ENCODE data around the gene HIP1R. TPM values are rescaled to one million over a fixed set of nuclear protein-coding genes. Genes with fewer than 3 reads are reported as not detected.

The HIP1R gene
- total RNA-seq, 1 donor from 2014 or later = 66.0 TPM

DNA sequence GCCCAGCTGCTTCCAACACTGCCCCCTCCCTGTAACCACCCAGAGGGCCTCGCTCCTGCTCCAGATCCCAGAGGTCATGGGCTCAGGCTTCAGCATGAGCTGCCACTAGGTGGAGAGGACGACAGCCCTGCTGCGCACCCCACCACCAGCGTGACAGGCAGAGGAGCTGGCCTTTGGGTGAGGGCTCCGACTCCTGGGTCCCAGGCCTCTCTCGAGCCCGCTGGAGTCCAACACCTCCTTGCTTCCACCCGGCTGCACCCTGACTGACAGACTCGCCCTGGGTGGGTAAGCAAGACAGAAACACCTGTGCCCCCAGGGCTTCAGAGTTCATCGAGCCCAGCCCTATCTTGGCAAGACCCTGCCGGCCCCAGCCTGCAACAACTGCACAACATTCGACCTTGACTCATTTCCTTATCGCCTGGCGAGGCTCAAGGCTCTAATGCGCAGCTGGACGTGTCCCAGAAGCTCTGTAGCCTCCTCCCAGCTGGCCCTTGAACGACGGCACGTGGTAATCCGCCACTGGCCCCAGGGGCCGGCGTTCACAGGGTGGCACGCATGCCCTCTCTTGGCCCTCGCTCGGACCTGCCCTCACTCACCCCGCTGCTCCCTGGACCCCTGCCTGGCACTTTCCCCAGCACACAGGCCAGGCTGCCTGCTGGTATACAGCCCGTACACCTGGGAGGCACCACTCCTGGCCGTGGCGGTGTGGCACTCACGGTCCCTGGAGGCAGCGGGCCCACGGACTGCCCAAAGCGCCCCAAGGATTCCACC, 32.6 kb downstream of the HIP1R start:
- DNase-seq (ENCODE audit: extremely low spot score in 2 of 2) = no peak
- Histone ChIP-seq H3K36me3 (peaks cover 0 to 44% of the 10 kb centered on the region in 2 donors), H3K4me1 (peaks cover 58% of the 10 kb centered on the region), H3K27me3 (no peaks in the 10 kb centered on the region), H3K9me3 (no peaks in the 10 kb centered on the region), H3K27ac (peak overlapping the region; percentile 57), H3K4me3 (no peak overlapping the region)
- intact Hi-C loops (cut with DNase I) = no loop called here
- TF ChIP-seq POLR2A (IDR thresholded peaks at IDR 0.05) (no peak), POLR2AphosphoS5 (IDR thresholded peaks at IDR 0.05; ENCODE audit: insufficient read depth in 1 of 2, low read depth in 1 of 2) (peak; percentile 49 to 53)

DNA sequence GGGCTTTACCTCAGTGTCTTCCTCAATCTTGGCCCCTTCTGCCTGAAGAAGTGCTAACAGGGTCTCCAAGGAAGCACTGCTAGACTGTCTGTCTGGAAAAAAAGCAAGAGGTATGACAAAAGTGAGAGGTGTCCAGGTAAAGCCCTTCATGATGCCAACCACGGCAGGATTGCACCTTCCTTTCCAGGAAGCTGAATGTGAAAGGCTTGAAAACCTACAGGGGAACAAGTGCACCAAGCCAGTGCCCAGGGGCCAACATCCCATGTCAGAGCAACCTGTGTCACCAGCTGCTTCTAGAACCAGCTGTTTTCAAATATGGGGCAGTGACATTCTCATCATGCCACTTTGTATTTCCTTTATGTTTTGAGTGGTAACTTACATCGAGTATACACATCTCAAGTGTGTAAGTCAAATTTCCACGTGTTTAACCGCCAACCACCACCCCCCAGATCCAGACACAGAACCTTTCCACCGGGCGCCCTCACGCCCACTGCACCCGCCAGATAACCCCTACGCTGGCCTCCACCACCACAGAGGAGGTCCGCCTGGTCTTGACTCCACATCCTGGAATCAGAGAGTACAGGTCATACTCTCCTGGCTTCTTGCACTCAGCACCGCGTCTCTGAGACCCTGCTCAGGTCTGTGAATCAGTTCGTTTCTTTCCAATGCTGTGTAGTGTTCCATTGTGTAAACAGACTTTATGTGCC, 33.4 kb downstream of the HIP1R start:
- H3K4me3 ChIP-seq = no peak overlapping the region
- peaks cover 58% of the 10 kb centered on the region for H3K4me1 ChIP-seq
- intact Hi-C loops (cut with DNase I) = no loop called here
- no peak for DNase-seq (ENCODE audit: extremely low spot score in 2 of 2)
- no peaks in the 10 kb centered on the region for H3K9me3 ChIP-seq
- H3K36me3 ChIP-seq = peaks cover 0 to 44% of the 10 kb centered on the region in 2 donors
- peak overlapping the region; percentile 57 for H3K27ac ChIP-seq
- no peaks in the 10 kb centered on the region for H3K27me3 ChIP-seq
- TF ChIP-seq POLR2AphosphoS5 (IDR thresholded peaks at IDR 0.05; ENCODE audit: insufficient read depth in 1 of 2, low read depth in 1 of 2) = no peak

GRCh38 chr12:122869207-122869973, 34.1 kb downstream of the HIP1R start:
- intact Hi-C loops (cut with DNase I) = no loop called here
- DNase-seq (ENCODE audit: extremely low spot score in 2 of 2) = no peak

DNA sequence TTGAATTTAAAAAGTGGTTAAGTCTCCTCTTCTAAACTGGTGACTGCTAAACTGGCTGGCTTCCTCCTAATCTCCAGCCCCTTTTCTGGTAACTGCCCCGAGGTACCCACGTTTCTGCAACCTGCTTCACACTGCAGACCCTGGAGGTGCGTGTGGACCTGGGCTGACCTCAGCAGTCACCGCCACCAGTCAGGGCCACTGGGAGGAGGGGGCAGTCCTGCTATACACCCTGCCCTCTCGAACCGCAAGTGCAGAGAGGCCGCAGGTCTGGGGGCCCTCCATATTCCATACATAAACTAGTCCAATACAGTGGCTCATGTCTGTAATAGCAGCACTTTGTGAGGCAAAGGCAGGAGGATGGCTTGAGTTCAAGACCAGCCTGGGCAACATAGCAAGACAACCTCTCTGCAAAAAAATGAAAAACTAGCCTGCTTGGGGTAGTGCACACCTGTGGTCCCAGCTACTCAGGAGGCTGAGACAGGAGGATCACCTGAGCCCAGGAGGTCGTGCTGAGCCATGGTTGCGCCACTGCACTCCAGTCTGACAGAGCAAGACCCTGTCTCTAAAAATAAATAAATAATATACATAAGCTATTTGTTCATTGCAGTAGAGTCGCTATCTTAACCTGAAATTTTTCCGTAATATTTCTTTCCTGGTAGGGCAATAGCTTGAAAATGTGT, 35.0 kb downstream of the HIP1R start:
- intact Hi-C loops (cut with DNase I) = no loop called here
- Histone ChIP-seq H3K36me3 (peaks cover 0 to 34% of the 10 kb centered on the region in 2 donors), H3K27me3 (no peaks in the 10 kb centered on the region), H3K27ac (peak overlapping the region; percentile 86), H3K9me3 (no peaks in the 10 kb centered on the region), H3K4me3 (peak overlapping the region in 1 of 2 donors; percentile 25), H3K4me1 (peaks cover 62% of the 10 kb centered on the region)
- no peak for DNase-seq (ENCODE audit: extremely low spot score in 2 of 2)
- no peak for TF ChIP-seq POLR2AphosphoS5 (IDR thresholded peaks at IDR 0.05; ENCODE audit: insufficient read depth in 1 of 2, low read depth in 1 of 2)
- TF ChIP-seq POLR2A (IDR thresholded peaks at IDR 0.05) = no peak
- no peak for TF ChIP-seq CTCF (IDR thresholded peaks at IDR 0.05)

More at GRCh38 chr12:122869207-122869973, 34.1 kb downstream of the HIP1R start:
- H3K9me3 ChIP-seq = no peaks in the 10 kb centered on the region
- H3K27me3 ChIP-seq = no peaks in the 10 kb centered on the region
- no peak overlapping the region for H3K27ac ChIP-seq
- peaks cover 0 to 44% of the 10 kb centered on the region in 2 donors for H3K36me3 ChIP-seq
- H3K4me3 ChIP-seq = no peak overlapping the region
- peaks cover 59% of the 10 kb centered on the region for H3K4me1 ChIP-seq
- TF ChIP-seq POLR2AphosphoS5 (IDR thresholded peaks at IDR 0.05; ENCODE audit: insufficient read depth in 1 of 2, low read depth in 1 of 2) (no peak), POLR2A (IDR thresholded peaks at IDR 0.05) (no peak), CTCF (IDR thresholded peaks at IDR 0.05) (no peak)

GRCh38 chr12:122870867-122871664, 35.8 kb downstream of the HIP1R start:
- Histone ChIP-seq H3K4me1 (peaks cover 69% of the 10 kb centered on the region), H3K27me3 (no peaks in the 10 kb centered on the region), H3K27ac (peak overlapping the region; percentile 86), H3K9me3 (no peaks in the 10 kb centered on the region), H3K4me3 (peak overlapping the region; percentile 25 to 40), H3K36me3 (peaks cover 0 to 33% of the 10 kb centered on the region in 2 donors)
- intact Hi-C loops (cut with DNase I) = no loop called here
- no peak for DNase-seq (ENCODE audit: extremely low spot score in 2 of 2)
- no peak for TF ChIP-seq CTCF (IDR thresholded peaks at IDR 0.05)
- peak in 1 of 2 donors; percentile 57 for TF ChIP-seq POLR2AphosphoS5 (IDR thresholded peaks at IDR 0.05; ENCODE audit: insufficient read depth in 1 of 2, low read depth in 1 of 2)
- no peak for TF ChIP-seq POLR2A (IDR thresholded peaks at IDR 0.05)
